SU-DHL-6 (cell line): Measurements from ENCODE around the gene RPH3AL.

Experiments
- CTCF ChIP-seq: fragments of 200-600 bp; sonication (generic); IDR thresholded peaks from one replicate; pipeline ENCODE4 v1.5.1; 2017; ENCODE audit warnings: antibody characterized with exemption, mild to moderate bottlenecking, low read length, moderate library complexity; ENCODE audit not compliant: insufficient read depth, poor library complexity, severe bottlenecking
- EZH2phosphoT487 ChIP-seq: fragments of 200-600 bp; sonication (generic), shearing (Covaris generic); conservative IDR thresholded peaks from 2 replicates; pipeline ENCODE4 v1.6.1; 2018; ENCODE audit warnings: mild to moderate bottlenecking, antibody characterized with exemption, low read length, moderate library complexity, mixed read lengths

- no peak for TF ChIP-seq CTCF
- no peak for TF ChIP-seq EZH2phosphoT487
Observed at GRCh38 chr17:261635-262034, 91.0 kb downstream of the RPH3AL start.
